HG02870 (cell line): ENCODE results near the gene CGB5.
"Not testable (repeated sequence)": the region's sequence is repeated elsewhere in the genome, so short reads cannot be mapped to it uniquely, and the experiment has no call there.

Source experiments
- ATAC-seq: cut with Tn5 transposase; IDR thresholded peaks from one replicate; pipeline ENCODE4 v1.9.1; 2021; ENCODE audit warnings: mild to moderate bottlenecking, moderate library complexity; ENCODE audit not compliant: unreplicated experiment

The CGB5 gene

GRCh38 chr19:49043548-49043947 is at the start of gene CGB5:
TSS of gene CGB5 (plus strand) at chr19:49043848. CDS start at chr19:49044210, 362 bp downstream.
- not testable (repeated sequence) for ATAC-seq

- ATAC-seq: no peak
Observed at GRCh38 chr19:48994035-48994386, 49.6 kb upstream of the CGB5 start.

DNA sequence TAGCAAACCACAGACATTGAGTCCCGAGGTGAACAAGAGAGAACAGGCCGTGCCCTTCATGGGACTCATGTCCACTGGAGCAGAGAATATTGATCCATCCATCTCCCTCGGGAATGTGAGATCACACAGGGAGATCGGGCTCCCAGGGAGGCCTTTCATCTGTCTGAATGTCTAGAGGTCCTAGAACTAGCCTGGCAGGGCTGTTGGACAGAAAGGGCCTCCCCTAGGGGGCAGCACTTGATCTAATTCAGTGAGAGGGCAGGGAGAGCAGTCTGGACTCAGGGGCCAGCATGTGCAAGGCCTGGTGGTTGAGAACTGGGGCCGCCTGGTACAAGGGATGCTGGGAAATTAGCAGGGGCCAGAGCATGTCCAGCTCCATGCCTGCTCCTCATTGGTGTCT is 45.7 kb upstream of the CGB5 start:
- ATAC-seq: no peak

DNA sequence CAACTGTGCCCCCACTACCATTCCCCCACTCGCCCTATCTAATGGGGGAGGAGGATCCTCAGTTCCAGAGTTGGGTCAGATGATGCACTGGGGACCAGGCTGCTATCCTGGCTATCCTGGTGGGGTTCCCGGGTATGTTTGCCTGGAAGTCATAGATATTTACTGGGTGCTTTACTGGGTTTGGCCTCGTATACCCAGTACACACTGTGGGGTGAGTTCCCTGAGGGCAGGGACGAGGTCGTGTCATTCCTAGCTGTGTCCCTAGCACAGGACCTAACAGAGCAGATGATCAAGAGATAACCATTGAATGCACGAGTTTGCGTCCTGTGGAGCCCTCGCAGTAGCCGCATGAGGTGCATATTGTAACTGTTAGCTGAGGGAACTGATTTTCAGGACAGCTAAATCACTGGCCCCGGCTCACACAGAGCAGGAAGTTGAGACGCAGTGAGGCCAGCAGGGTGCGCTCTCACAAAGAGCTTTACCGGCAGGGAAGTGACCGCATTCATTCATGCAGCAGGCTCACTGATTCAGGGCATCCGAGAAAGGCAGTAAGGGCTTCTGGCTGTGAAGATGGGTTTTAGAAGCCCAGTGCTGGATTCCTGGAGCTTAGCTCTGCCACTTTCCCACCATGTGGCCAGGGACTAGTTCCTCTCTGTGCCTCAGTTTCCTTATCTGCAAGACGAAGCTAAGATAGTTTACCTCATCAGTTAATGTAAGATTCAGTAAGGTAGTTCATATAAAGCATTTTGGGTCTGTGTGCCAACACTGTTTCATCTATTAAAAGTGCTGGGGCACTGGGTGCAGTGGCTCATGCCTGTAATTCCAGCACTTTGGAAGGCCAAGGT is 43.9 kb upstream of the CGB5 start:
- no peak for ATAC-seq

- no peak for ATAC-seq
Observed at GRCh38 chr19:49004133-49004532, 39.5 kb upstream of the CGB5 start.

- no peak for ATAC-seq
Observed at GRCh38 chr19:49004964-49005614, 38.6 kb upstream of the CGB5 start.

GRCh38 chr19:49006905-49007304 is 36.7 kb upstream of the CGB5 start:
- no peak for ATAC-seq

DNA sequence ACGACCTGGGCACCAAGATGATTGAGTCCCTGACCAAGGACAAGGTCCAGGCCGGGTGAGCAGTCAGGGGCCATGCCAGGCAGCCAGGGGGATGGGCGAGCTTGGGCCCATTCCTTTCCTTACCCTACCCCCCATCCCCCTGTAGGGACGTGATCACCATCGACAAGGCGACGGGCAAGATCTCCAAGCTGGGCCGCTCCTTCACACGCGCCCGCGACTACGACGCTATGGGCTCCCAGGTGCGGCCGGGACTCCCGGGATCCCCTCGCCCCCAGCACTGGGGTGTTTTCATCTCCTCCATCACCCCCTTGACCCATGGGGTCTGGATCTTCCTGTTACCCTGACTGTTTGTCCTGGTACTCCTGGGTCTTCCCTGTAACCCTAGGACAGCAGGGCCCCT is 33.8 kb upstream of the CGB5 start:
- no peak for ATAC-seq

DNA sequence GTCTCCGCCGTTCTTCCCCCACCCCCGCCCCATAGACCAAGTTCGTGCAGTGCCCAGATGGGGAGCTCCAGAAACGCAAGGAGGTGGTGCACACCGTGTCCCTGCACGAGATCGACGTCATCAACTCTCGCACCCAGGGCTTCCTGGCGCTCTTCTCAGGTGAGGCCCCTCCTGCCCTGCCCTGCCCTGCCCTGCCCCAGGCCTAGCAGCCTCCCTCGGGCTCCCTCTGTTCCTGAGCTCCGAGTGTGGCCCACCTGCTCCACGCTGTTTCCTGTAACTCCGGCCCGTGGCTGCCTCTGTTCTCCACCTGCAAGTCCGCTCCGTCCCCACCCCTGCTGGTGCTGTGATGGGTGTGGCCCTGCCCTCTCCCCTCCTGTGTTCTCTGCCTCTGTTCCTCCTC is 33.2 kb upstream of the CGB5 start:
- ATAC-seq: no peak

DNA sequence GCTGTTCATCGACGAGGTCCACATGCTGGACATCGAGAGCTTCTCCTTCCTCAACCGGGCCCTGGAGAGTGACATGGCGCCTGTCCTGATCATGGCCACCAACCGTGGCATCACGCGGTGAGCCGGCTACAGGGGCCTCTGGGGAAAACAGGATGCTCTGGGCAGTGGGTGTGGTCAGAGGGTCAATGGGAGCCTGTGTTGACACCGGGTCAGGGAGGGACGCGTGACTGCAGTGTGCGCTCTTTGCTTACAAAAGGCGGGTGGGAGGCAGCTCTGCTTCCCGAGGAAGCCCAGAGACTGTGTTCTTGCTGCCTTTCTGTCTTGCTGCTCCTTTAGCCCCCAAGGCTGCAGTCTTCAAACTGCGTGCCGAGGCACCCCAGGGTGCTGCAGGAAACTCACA is 32.5 kb upstream of the CGB5 start:
- no peak for ATAC-seq

- no peak for ATAC-seq
Observed at GRCh38 chr19:49014123-49014869, 29.4 kb upstream of the CGB5 start.

DNA sequence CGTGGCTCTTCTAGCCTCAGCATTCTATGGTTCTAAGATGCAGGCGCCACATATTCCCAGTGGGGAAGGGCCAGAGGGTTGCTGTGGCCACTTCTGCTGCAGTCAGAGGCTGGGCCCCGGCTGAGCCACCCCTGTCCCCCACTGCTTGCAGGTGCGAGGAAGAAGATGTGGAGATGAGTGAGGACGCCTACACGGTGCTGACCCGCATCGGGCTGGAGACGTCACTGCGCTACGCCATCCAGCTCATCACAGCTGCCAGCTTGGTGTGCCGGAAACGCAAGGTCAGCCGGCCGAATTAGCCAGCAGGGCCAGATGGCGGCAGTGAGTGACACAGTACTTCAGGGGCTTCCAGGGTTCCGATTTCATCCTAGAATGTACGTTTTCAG is 28.8 kb upstream of the CGB5 start:
- ATAC-seq: no peak

- no peak for ATAC-seq
Observed at GRCh38 chr19:49016067-49016839, 27.4 kb upstream of the CGB5 start.

DNA sequence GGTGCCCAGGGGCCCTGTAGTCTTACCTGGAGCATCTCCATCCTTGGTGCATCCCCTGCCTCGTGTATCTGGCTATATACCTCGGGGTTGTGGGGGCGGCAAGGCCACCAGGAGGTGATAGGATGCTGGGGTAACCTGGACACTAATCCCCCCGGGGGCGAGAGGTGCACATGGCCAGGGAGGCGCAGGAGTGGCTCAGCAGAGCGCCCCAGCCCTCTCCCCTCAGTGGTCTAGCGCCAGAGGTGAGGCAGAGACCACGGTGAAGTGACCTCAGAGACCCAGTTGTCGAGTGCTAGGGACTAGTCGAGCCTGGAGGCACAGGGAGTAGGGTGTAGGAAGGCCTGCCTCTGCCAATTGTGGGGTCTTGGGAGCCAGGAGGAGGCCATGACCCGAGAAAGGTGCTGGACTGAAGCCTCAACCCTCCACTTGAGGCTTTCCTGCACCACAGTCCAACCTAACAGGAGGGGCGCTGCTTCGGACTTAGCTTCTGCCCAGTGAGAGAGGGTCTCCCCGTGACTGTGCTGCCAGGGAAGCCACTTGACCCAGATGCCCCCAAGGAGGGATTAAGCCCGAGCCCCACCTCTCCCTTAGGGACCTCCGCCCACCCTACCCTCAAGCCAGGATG is 26.5 kb upstream of the CGB5 start, which contains the start of gene LHB:
Gene LHB (minus strand): TSS at position 51 of the 625 bp plus-strand sequence. CDS start 10 bp downstream, at position 41.
- ATAC-seq: no peak

DNA sequence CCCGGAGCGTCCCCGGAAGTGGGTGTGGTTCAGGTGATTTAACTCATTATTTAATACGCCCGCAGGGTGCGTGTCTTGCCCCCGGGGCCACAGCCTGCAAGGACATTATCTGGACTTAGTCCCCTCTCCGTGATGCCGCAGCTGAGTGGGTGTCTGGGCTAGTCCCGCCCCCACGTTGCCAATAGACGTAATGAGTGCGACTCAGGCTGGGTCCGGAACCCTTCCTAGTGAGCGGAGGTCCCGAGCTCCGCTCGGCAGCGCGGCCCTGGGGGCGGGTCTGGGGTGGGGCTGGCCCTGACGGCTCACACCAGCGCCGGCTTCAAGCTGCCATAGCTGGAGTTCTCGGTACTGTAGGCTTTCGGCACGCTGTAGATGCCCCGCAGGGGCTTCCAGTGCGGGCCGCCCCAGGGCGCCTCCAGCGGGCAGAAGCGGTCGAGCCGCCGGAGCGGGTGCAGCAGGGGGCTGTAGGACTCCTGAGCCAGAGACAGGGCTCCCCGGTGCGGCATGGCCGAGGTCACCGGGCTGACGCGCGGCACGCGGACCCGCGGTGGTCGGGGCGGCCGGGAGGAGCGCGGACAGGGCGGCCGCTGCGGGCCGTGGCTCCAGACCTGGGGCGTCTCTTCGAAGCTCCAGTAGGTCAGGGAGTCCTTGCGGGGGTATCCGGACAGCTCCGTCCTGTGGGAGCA is 25.8 kb upstream of the CGB5 start:
- no peak for ATAC-seq

DNA sequence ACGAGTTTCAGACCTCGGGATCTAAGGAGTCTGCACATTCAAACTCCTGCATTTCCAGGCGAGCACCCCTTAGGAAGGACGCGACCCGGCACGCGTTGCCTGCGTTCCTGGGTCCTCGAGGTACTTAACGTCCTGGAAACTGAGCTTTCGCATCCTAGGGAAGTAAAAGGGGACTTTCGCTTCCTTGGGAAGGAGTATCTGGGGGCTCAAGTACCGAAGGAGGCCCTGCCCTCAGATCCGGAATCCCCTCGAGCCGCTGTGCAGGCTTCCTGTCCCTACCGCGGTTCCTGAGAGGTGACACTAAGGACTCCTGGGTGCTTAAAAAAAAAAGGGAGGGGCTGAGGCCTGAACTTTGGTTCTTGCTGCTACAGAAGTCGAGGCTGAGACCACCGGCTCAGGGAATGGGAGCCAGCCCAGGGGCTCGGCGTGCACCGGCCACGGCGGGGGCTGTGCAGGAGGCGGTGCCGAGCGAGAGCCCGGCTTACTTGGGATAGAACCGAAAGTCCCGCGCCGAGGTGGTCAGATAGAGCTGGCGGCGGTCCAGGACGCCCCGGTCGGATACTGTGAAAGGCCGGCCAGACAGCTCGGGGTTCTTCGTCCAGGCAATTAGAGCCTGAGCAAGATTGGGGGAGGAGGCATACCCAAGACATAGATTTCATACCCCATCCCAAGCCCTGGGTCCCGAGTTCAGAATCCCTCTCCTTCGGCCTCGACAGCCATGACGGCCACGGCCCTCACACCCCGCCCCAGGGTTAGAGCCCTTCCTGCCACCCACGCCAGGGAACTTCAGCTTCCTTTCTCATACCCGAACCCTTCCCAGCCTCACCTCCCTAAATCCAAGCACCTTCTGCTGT is 25.0 kb upstream of the CGB5 start:
- not testable (repeated sequence) for ATAC-seq

DNA sequence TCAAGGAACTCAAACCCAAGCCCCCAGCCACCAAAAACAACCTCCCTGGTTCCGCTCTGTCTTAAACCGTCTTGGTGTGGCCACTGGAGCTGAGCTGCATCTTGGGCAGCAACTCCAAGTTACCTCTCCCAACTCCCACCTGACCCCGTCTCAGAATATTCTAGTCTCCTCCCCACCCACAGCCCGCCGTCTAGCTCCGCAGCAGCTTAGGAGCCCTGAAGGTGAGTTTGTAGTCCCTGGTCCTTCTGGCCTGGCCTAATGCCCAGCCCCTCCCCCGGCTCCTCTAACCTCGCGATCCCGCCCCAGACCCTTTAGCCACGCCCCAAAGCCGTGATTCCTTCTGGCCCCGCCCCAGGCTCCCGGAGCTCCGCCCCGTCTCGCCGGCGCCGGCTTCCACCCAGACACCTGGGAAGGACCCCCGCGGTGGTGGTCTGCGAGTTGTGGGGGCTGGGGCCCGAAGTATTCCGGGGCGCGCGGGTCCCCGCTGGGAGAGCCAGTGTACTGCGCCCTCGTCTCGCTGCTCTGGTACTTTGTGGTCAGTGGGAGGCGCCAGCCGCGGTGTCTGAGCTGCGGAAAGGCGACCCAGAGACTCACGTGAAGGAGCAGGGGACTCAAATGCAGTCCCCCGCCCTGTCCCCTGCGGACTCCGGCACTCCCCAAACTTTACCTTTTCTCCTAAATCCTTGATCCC is 24.3 kb upstream of the CGB5 start:
- no peak for ATAC-seq

- ATAC-seq: no peak
Observed at GRCh38 chr19:49020342-49020741, 23.3 kb upstream of the CGB5 start.
